Upper lobe of left lung (tissue), 4 donors: ENCODE results near the gene ELL2.

ENCODE experiments used
- CTCF ChIP-seq, 6 experiments: fragments of 450-650 bp in 4 of 6; fragments of 200-600 bp in 2 of 6; sonication (generic) in 2 of 6; IDR thresholded peaks; one replicate each; pipeline ENCODE4 v1.5.1; 2016 to 2019; ENCODE audit warnings: antibody characterized with exemption in 6 of 6
- POLR2A ChIP-seq, 4 donors: fragments of 450-650 bp; IDR thresholded peaks; one replicate each; pipeline ENCODE4 v1.5.1; 2016 to 2017; ENCODE audit warnings: antibody characterized with exemption in 4 of 4, mild to moderate bottlenecking in 2 of 4
- POLR2AphosphoS5 ChIP-seq, 2 donors: sonication (generic); formaldehyde crosslinking; IDR thresholded peaks; one replicate each; pipeline ENCODE4 v1.5.1; 2017; ENCODE audit warnings: antibody characterized with exemption in 2 of 2

DNA sequence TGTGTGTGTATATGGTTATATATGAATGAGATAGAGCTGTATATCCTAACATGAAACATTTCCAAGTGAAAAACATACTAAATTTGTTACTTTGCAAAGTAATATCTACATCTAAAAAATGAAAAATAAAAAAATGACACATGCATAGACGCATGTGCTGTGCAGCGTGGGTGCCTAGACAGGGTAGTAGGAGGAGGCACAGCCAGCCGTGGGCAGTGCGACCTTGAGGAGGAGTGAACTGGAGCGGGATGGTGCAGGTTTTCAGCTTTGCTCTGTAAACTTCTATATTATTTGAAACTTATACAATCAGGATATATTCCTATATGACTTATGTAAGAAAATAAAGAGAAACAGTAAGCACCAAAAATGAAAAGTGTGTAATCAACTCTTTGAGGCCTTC, 124.2 kb downstream of the ELL2 start:
- TF ChIP-seq CTCF (IDR thresholded peaks at IDR 0.05) (no peak), POLR2AphosphoS5 (IDR thresholded peaks at IDR 0.05) (no peak), POLR2A (IDR thresholded peaks at IDR 0.05) (no peak)
